SKM-1 (cell line): Measurements from ENCODE around the gene LIM2.

Source experiments
- DNase-seq: peaks from one replicate; lab custom pipeline; 2025; ENCODE audit not compliant: unreplicated experiment; lab: John Stamatoyannopoulos, UW

LIM2 gene

GRCh38 chr19:51366389-51367254 is 21.2 kb downstream of the LIM2 start:
- DNase-seq, result peak; percentile 83

GRCh38 chr19:51365965-51366388 is 21.8 kb downstream of the LIM2 start, which contains the start of gene ETFB:
Gene ETFB, minus strand, starts transcription at chr19:51366388. Its CDS starts 62 bp downstream, at chr19:51366326.
- DNase-seq, result no peak

- no peak for DNase-seq
These were observed 22.4 kb downstream of the LIM2 start for GRCh38 chr19:51365211-51365964.

- no peak for DNase-seq
These were observed 23.3 kb downstream of the LIM2 start for GRCh38 chr19:51364200-51365106.

GRCh38 chr19:51361239-51361638 is 26.5 kb downstream of the LIM2 start:
- no peak for DNase-seq

GRCh38 chr19:51359294-51359693 is 28.5 kb downstream of the LIM2 start:
- no peak for DNase-seq

- no peak for DNase-seq
These were observed 29.8 kb downstream of the LIM2 start for GRCh38 chr19:51357952-51358351.

GRCh38 chr19:51356159-51356801 is 31.5 kb downstream of the LIM2 start:
- DNase-seq, result no peak

- no peak for DNase-seq
These were observed 33.0 kb downstream of the LIM2 start for GRCh38 chr19:51354742-51355148.

GRCh38 chr19:51354103-51354741 is 33.6 kb downstream of the LIM2 start:
- no peak for DNase-seq

- DNase-seq, result no peak
These were observed 34.9 kb downstream of the LIM2 start for GRCh38 chr19:51352783-51353360.

- no peak for DNase-seq
These were observed 36.3 kb downstream of the LIM2 start for GRCh38 chr19:51351266-51351990.

- no peak for DNase-seq
These were observed 40.4 kb downstream of the LIM2 start for GRCh38 chr19:51347209-51347928.

- DNase-seq, result no peak
These were observed 41.0 kb downstream of the LIM2 start for GRCh38 chr19:51346742-51347141.

GRCh38 chr19:51345076-51345620 is 42.6 kb downstream of the LIM2 start:
- no peak for DNase-seq

GRCh38 chr19:51342631-51343569 is 44.9 kb downstream of the LIM2 start:
- DNase-seq, result no peak

GRCh38 chr19:51341976-51342580 is 45.7 kb downstream of the LIM2 start, which contains the start of gene VSIG10L:
Gene VSIG10L, minus strand, starts transcription at chr19:51342139. Its CDS starts 15 bp downstream, at chr19:51342124.
- DNase-seq, result no peak
